Caco-2 (cell line): ENCODE data around the gene RACGAP1. TPM values are rescaled to one million over a fixed set of nuclear protein-coding genes. Genes with fewer than 3 reads are reported as not detected.
A peak's percentile ranks its signal among the peaks of the same experiment; 100 is the strongest.

Experiments used
- BruUV-seq: library from RNA; stranded (reverse); fragments of 400-500 nt; replicated peaks from 2 replicates; lab custom pipeline; 2021; lab: Mats Ljungman, UMichigan
- CTCF ChIA-PET: fragments of 300-600 bp; sonication (Branson Sonifier 250); formaldehyde crosslinking; loops from one replicate; lab custom pipeline; 2022; ENCODE audit warnings: antibody characterized with exemption; lab: Charles Lee
- POLR2A ChIA-PET: fragments of 300-600 bp; sonication (Branson Sonifier 250); formaldehyde crosslinking; loops from one replicate; lab custom pipeline; 2022; ENCODE audit warnings: antibody characterized with exemption; lab: Charles Lee
- DNase-seq, 2 experiments: peaks; one replicate each; pipeline versions ENCODE4 v3.0.0 to v3.0.0-alpha.2; 2020 to 2022
- H3K27me3 ChIP-seq: replicated peaks from 2 replicates; pipeline ENCODE4 v1.6.0; 2011; ENCODE audit warnings: low read length; ENCODE audit not compliant: control insufficient read depth, insufficient read depth
- H3K36me3 ChIP-seq: 2 replicates; pipeline ENCODE4 v1.5.1; 2011; ENCODE audit warnings: low read length; ENCODE audit not compliant: control insufficient read depth, insufficient read depth
- H3K4me1 ChIP-seq: fragments of 250-450 bp; sonication (Bioruptor Pico); 2 replicates; pipeline ENCODE4 v1.5.1; 2020; ENCODE audit warnings: mild to moderate bottlenecking
- H3K4me3 ChIP-seq: 2 replicates; pipeline ENCODE4 v1.5.1; 2011; ENCODE audit warnings: low read depth, mild to moderate bottlenecking, control low read depth, low read length
- H3K9me3 ChIP-seq: fragments of 250-450 bp; sonication (Bioruptor Pico); 2 replicates; pipeline ENCODE4 v1.5.1; 2020; ENCODE audit warnings: mild to moderate bottlenecking, moderate library complexity
- H3K27ac Mint-ChIP-seq: one replicate; pipeline ENCODE4 v1.8.0; 2022; ENCODE audit warnings: mixed read lengths; ENCODE audit not compliant: unreplicated experiment
- H3K27me3 Mint-ChIP-seq: one replicate; pipeline ENCODE4 v1.8.0; 2022; ENCODE audit warnings: mixed read lengths; ENCODE audit not compliant: insufficient read depth, unreplicated experiment
- H3K36me3 Mint-ChIP-seq: one replicate; pipeline ENCODE4 v1.8.0; 2022; ENCODE audit warnings: mild to moderate bottlenecking, mixed read lengths; ENCODE audit not compliant: insufficient read depth, unreplicated experiment
- H3K4me1 Mint-ChIP-seq: one replicate; pipeline ENCODE4 v1.8.0; 2022; ENCODE audit warnings: low read depth, mixed read lengths; ENCODE audit not compliant: unreplicated experiment
- H3K4me3 Mint-ChIP-seq: one replicate; pipeline ENCODE4 v1.8.0; 2022; ENCODE audit warnings: mild to moderate bottlenecking, moderate library complexity, mixed read lengths; ENCODE audit not compliant: unreplicated experiment
- H3K9me3 Mint-ChIP-seq: one replicate; pipeline ENCODE4 v1.8.0; 2022; ENCODE audit warnings: mixed read lengths; ENCODE audit not compliant: unreplicated experiment
- intact Hi-C: fragments of 100-400 bp; cut with micrococcal nuclease; formaldehyde crosslinking; loops from one replicate; pipeline ENCODE4 v1.10.0; 2022; ENCODE audit not compliant: unreplicated experiment
- total RNA-seq: library from RNA; stranded (reverse); gene quantifications from 2 replicates; pipeline ENCODE4 v1.2.3, GENCODE V29; 2022
- TF ChIP-seq, protein P1 (sequence below), 2 experiments: fragments of 200-600 bp in 1 of 2; IDR thresholded peaks; 1 replicate in 1 of 2; 2 replicates in 1 of 2; pipeline versions ENCODE4 v1.5.1 to v1.8.0; 2011 to 2022; ENCODE audit warnings: antibody characterized with exemption in 1 of 2, control low read depth in 1 of 2, inconsistent platforms in 1 of 2, low read depth in 1 of 2, low read length in 1 of 2, mild to moderate bottlenecking in 1 of 2, moderate library complexity in 1 of 2; ENCODE audit not compliant: insufficient read depth in 1 of 2, severe bottlenecking in 1 of 2, unreplicated experiment in 1 of 2

Gene RACGAP1
- total RNA-seq, 1 experiment from 2014 or later = 131 TPM

DNA sequence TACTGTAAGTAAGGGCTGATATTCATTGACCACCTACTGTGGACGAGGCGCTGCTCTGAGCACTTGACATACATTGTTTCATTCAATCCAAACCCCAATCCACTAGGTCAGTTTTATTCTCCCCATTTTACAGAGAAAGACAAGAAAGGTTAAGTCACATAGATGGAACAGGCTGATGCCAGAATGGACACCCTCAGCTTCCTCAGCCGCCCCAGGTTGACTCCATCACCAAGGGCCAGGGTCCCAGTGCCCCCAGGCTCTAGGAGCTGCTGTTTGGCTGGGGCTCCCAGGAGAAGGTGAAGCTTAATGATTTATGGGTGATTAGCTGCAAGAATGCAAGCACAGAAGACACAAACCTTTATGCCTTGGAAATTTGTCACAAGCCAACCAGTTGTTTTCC, 75.4 kb downstream of the RACGAP1 start:
- H3K27me3 Mint-ChIP-seq = no peaks in the 10 kb centered on the region

DNA sequence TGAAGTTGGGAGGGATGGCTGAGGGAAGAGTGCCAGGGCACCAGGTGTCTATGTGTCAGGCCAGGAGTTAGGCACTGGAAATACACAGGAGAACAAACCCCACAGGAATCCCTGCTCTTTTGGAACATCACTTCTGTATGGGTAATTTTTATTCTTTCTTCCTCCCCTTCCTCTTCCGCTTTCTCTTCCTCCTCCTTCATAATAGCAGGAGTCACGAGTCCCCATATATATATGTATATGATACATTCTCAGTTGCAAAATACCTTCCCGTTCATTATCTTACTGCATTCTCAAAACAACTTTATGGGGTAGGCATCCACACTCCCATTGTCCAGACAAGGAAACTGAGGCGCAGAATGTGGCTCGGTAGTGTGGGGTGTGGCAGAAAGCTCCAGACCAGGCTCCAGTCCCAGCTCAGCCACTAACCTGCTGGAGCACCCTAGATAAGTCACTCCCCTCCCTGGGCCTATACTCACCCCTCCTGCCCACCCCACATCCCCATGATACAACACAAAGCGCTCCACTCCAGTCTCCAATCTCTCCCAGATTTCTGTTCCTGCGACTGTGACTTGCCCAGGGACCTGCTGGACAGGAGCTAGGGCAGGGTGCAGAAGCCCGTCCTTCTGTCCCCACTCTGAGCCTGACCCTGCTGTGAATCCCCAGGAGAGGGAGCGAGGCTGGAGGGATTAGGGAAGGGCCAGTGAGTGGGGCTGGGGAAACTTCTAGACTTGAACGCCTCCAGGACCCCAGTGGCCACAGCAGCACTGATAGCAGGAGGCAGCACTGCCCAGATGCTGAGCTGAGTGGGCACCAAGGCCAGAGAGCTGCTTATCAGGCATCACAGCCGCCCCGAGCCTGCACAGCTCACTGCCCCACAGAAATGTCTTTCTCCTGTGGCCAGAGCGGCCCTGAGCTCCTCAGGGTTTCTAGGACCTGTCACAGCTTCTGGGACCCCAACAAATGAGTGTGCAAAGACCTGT, 76.1 kb downstream of the RACGAP1 start:
- H3K4me3 Mint-ChIP-seq = no peak overlapping the region
- intact Hi-C loops = no loop called here
- no peaks in the 10 kb centered on the region for H3K27me3 Mint-ChIP-seq
- CTCF ChIA-PET = interaction anchor here (0.5 to 1.2 kb wide), 3 partner anchors 17 to 81 kb away, joined by 3 to 5 read pairs (median 5); no protein-coding TSS in a partner anchor
- H3K36me3 Mint-ChIP-seq = peaks cover 5% of the 10 kb centered on the region
- Histone ChIP-seq H3K36me3 (no peaks in the 10 kb centered on the region), H3K4me1 (peaks cover 5% of the 10 kb centered on the region; the same call in 1 of the 2 replicates), H3K27me3 (no peaks in the 10 kb centered on the region), H3K9me3 (no peaks in the 10 kb centered on the region), H3K4me3 (no peak overlapping the region)
- H3K9me3 Mint-ChIP-seq = no peaks in the 10 kb centered on the region
- no TSS peak for BruUV-seq
- peaks cover 12% of the 10 kb centered on the region for H3K4me1 Mint-ChIP-seq
- peak overlapping the region; percentile 48 for H3K27ac Mint-ChIP-seq
- TF ChIP-seq, protein P1, sequence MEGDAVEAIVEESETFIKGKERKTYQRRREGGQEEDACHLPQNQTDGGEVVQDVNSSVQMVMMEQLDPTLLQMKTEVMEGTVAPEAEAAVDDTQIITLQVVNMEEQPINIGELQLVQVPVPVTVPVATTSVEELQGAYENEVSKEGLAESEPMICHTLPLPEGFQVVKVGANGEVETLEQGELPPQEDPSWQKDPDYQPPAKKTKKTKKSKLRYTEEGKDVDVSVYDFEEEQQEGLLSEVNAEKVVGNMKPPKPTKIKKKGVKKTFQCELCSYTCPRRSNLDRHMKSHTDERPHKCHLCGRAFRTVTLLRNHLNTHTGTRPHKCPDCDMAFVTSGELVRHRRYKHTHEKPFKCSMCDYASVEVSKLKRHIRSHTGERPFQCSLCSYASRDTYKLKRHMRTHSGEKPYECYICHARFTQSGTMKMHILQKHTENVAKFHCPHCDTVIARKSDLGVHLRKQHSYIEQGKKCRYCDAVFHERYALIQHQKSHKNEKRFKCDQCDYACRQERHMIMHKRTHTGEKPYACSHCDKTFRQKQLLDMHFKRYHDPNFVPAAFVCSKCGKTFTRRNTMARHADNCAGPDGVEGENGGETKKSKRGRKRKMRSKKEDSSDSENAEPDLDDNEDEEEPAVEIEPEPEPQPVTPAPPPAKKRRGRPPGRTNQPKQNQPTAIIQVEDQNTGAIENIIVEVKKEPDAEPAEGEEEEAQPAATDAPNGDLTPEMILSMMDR (IDR thresholded peaks at IDR 0.05; ENCODE audit: insufficient read depth in 1 of 2, low read depth in 1 of 2, low read length in 1 of 2, severe bottlenecking in 1 of 2, unreplicated experiment in 1 of 2) = no peak
- DNase-seq = no peak
- POLR2A ChIA-PET = no interaction called here

More for the DNA sequence above, 75.4 kb downstream of the RACGAP1 start:
- Mint-ChIP-seq H3K4me3 (no peak overlapping the region), H3K4me1 (peaks cover 12% of the 10 kb centered on the region), H3K9me3 (no peaks in the 10 kb centered on the region), H3K36me3 (peaks cover 5% of the 10 kb centered on the region), H3K27ac (no peak overlapping the region)
- H3K4me1 ChIP-seq = peaks cover 5% of the 10 kb centered on the region; the same call in 1 of the 2 replicates
- H3K36me3 ChIP-seq = no peaks in the 10 kb centered on the region
- ChIA-PET CTCF (interaction anchor here (0.5 to 1.2 kb wide), 4 partner anchors 10 to 82 kb away, joined by 3 to 5 read pairs (median 5); no protein-coding TSS in a partner anchor), POLR2A (no interaction called here)
- H3K4me3 ChIP-seq = no peak overlapping the region
- no peaks in the 10 kb centered on the region for H3K9me3 ChIP-seq
- BruUV-seq = no TSS peak
- H3K27me3 ChIP-seq = no peaks in the 10 kb centered on the region
- no peak for DNase-seq
- intact Hi-C loops = loop anchor here (5.0 kb wide), 1 partner anchor 83 kb away; no protein-coding TSS in a partner anchor
- TF ChIP-seq, protein P1 (IDR thresholded peaks at IDR 0.05; ENCODE audit: insufficient read depth in 1 of 2, low read depth in 1 of 2, low read length in 1 of 2, severe bottlenecking in 1 of 2, unreplicated experiment in 1 of 2) = no peak

DNA sequence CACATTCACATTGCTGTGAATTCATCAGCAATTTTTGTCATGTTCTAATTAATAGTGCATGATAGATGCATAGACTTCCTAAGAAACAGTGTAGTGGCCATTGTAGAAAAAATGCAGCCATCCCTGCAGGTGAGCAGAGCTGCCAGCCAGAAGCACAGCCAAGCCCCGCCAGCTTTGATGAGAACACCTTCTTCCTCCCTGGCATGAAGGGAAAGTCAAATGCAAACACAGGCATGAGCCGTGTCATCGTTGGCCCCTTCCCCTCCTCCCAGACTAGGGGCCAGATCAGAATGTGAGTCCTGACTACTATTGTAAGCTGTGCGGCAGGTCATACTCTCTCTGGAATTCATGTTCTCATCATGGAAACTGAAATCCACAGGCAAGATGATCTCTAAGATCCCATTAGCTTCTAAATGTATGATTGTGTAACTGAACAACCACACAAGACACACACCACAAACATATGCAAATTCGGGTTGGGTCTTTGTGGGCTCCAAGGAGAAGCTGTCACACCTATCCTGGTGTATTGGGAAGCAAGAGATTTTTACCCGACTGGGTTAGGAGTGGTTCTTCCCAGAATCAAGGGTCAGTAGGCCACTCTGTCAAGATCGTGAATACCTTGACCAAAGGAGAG, 77.6 kb downstream of the RACGAP1 start:
- Mint-ChIP-seq H3K4me3 (no peak overlapping the region), H3K27ac (no peak overlapping the region), H3K4me1 (peaks cover 12% of the 10 kb centered on the region), H3K27me3 (no peaks in the 10 kb centered on the region), H3K9me3 (no peaks in the 10 kb centered on the region), H3K36me3 (peaks cover 5% of the 10 kb centered on the region)
- DNase-seq = no peak
- Histone ChIP-seq H3K4me1 (peaks cover 5% of the 10 kb centered on the region; the same call in 1 of the 2 replicates), H3K9me3 (no peaks in the 10 kb centered on the region), H3K4me3 (no peak overlapping the region), H3K27me3 (no peaks in the 10 kb centered on the region), H3K36me3 (no peaks in the 10 kb centered on the region)
- no TSS peak for BruUV-seq
- TF ChIP-seq, protein P1 (IDR thresholded peaks at IDR 0.05; ENCODE audit: insufficient read depth in 1 of 2, low read depth in 1 of 2, low read length in 1 of 2, severe bottlenecking in 1 of 2, unreplicated experiment in 1 of 2) = no peak
- CTCF ChIA-PET = interaction anchor here (0.6 to 1.0 kb wide), 2 partner anchors 27 to 80 kb away, joined by 3 to 4 read pairs; no protein-coding TSS in a partner anchor
- POLR2A ChIA-PET = no interaction called here
- intact Hi-C loops = no loop called here
